Measurements from ENCODE around the gene IL36B. TPM values are rescaled to one million over a fixed set of nuclear protein-coding genes. Genes with fewer than 3 reads are reported as not detected.

Gene IL36B
- total RNA-seq, 1 experiment from 2014 or later, result not detected

DNA sequence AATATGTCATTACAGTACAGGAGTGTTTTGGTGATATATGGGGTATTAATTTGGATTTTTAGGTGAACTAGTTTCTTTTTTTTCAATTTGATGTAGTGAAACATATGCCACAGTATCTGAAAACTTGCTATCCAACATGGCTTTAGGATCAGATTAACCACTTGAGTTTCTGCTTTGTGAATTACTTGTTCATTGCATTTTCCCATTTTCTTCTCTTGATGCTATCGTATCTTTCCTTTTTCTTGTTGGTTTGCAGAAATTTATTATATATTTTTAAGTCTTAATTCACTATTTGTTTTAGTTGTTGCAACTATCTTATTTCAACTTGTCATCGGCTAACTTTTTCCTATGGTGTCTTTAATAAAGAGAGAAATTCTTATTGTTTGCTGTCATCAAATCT lies 38.6 kb downstream of the IL36B start:
- TF ChIP-seq, protein P1, sequence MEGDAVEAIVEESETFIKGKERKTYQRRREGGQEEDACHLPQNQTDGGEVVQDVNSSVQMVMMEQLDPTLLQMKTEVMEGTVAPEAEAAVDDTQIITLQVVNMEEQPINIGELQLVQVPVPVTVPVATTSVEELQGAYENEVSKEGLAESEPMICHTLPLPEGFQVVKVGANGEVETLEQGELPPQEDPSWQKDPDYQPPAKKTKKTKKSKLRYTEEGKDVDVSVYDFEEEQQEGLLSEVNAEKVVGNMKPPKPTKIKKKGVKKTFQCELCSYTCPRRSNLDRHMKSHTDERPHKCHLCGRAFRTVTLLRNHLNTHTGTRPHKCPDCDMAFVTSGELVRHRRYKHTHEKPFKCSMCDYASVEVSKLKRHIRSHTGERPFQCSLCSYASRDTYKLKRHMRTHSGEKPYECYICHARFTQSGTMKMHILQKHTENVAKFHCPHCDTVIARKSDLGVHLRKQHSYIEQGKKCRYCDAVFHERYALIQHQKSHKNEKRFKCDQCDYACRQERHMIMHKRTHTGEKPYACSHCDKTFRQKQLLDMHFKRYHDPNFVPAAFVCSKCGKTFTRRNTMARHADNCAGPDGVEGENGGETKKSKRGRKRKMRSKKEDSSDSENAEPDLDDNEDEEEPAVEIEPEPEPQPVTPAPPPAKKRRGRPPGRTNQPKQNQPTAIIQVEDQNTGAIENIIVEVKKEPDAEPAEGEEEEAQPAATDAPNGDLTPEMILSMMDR (IDR thresholded peaks at IDR 0.05; ENCODE audit: unreplicated experiment), result no peak
- CTCF ChIA-PET, result no interaction called here
- Mint-ChIP-seq H3K4me3 (ENCODE audit: low read depth, unreplicated experiment) (no peak overlapping the region), H3K9me3 (ENCODE audit: low read depth, unreplicated experiment) (peaks cover 7% of the 10 kb centered on the region), H3K4me1 (ENCODE audit: low read depth, unreplicated experiment) (peaks cover 6% of the 10 kb centered on the region), H3K27me3 (ENCODE audit: unreplicated experiment) (peaks cover 14% of the 10 kb centered on the region), H3K36me3 (ENCODE audit: insufficient read depth, unreplicated experiment) (peaks cover 4% of the 10 kb centered on the region), H3K27ac (ENCODE audit: unreplicated experiment) (no peak overlapping the region)
- no TSS peak for BruUV-seq (replicated peaks)
- intact Hi-C loops (cut with micrococcal nuclease; ENCODE audit: unreplicated experiment), result no loop called here
- DNase-seq, result no peak

DNA sequence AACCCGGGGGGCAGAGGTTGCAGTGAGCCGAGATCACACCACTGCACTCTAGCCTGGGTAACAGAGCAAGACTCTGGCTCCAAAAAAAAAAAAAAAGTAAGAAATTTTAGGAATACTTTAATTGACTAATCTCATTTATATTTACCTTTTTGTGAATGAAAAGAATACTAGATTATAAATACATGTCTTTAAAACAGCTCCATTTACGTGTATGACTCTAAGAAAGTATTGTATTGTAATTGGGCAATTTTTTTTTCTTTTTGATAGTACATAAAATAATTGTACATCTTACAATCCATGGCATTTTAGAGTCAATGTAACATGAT lies 39.4 kb downstream of the IL36B start:
- Mint-ChIP-seq H3K4me3 (ENCODE audit: low read depth, unreplicated experiment) (no peak overlapping the region), H3K36me3 (ENCODE audit: insufficient read depth, unreplicated experiment) (peaks cover 4% of the 10 kb centered on the region), H3K27me3 (ENCODE audit: unreplicated experiment) (peaks cover 7% of the 10 kb centered on the region), H3K4me1 (ENCODE audit: low read depth, unreplicated experiment) (peaks cover 6% of the 10 kb centered on the region), H3K27ac (ENCODE audit: unreplicated experiment) (peak overlapping the region; percentile 78), H3K9me3 (ENCODE audit: low read depth, unreplicated experiment) (peaks cover under 1% of the 10 kb centered on the region)
- TF ChIP-seq, protein P1 (IDR thresholded peaks at IDR 0.05; ENCODE audit: unreplicated experiment), result no peak
- DNase-seq, result no peak
- no TSS peak for BruUV-seq (replicated peaks)
- intact Hi-C loops (cut with micrococcal nuclease; ENCODE audit: unreplicated experiment), result no loop called here
- CTCF ChIA-PET, result no interaction called here

DNA sequence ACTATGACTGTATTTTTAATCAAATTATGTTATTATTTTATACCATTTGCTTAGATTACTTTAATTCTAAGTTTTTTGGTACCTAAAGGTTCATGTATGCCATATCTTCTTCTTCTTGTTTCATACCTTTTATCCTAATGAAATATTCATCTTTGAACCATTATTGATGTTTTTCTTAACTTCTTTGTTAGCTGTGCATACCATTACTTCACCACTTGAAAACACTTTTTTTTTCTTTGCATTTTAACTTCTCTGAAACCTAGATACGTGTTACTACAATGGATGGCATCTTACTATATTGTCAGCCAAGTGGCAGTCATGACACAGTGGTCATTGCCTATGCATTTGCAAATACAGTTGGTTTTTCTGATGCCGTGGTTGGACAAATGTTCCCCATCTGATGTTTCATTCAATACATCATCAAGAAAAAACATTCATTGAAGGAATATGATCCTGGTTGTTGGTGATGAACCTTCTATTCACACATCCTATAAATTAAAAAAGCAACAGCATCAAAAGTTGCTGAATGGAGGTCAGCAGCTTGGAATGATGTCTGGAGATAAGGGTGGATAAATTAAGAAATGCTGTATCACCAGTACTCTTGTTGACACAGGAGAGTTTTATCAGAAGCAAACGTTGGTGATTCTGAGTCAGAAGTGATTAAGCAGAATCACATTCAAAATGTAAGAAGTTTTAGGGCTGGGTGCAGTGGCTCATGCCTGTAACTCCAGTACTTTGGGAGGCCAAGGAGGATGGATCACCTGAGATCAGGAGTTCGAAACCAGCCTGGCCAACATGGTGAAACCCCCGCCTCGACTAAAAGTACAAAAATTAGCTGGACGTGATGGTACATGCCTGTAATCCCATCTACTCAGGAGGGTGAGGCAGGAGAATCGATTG lies 40.0 kb downstream of the IL36B start:
- TF ChIP-seq, protein P1 (IDR thresholded peaks at IDR 0.05; ENCODE audit: unreplicated experiment), result no peak
- H3K9me3 Mint-ChIP-seq (ENCODE audit: low read depth, unreplicated experiment), result no peaks in the 10 kb centered on the region
- H3K27me3 Mint-ChIP-seq (ENCODE audit: unreplicated experiment), result peaks cover under 1% of the 10 kb centered on the region
- CTCF ChIA-PET, result no interaction called here
- no peak overlapping the region for H3K4me3 Mint-ChIP-seq (ENCODE audit: low read depth, unreplicated experiment)
- BruUV-seq (replicated peaks), result no TSS peak
- H3K27ac Mint-ChIP-seq (ENCODE audit: unreplicated experiment), result peak overlapping the region; percentile 78
- peaks cover 6% of the 10 kb centered on the region for H3K4me1 Mint-ChIP-seq (ENCODE audit: low read depth, unreplicated experiment)
- peak; percentile 14 for DNase-seq
- H3K36me3 Mint-ChIP-seq (ENCODE audit: insufficient read depth, unreplicated experiment), result peaks cover 4% of the 10 kb centered on the region
- intact Hi-C loops (cut with micrococcal nuclease; ENCODE audit: unreplicated experiment), result no loop called here

DNA sequence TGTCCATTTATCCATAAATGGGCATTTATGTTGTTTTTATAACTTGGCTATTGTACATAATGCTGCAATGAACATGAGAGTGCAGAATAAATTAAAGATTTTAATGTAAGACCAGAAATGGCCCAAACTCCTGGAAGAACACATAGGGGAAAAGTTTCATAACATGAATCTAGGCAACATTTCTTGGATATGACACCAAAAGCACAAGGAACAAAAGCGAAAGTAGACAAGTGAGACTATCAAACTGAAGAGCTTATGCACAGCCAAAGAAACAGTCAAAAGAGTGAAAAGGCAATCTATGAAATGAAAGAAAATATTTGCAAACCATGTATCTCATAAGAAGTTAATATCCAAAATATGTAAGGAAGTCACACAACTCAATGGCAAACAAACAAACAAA lies 41.6 kb downstream of the IL36B start:
- H3K27ac Mint-ChIP-seq (ENCODE audit: unreplicated experiment), result no peak overlapping the region
- DNase-seq, result no peak
- BruUV-seq (replicated peaks), result no TSS peak
- peaks cover 6% of the 10 kb centered on the region for H3K4me1 Mint-ChIP-seq (ENCODE audit: low read depth, unreplicated experiment)
- CTCF ChIA-PET, result no interaction called here
- H3K4me3 Mint-ChIP-seq (ENCODE audit: low read depth, unreplicated experiment), result no peak overlapping the region
- H3K9me3 Mint-ChIP-seq (ENCODE audit: low read depth, unreplicated experiment), result no peaks in the 10 kb centered on the region
- no peaks in the 10 kb centered on the region for H3K27me3 Mint-ChIP-seq (ENCODE audit: unreplicated experiment)
- intact Hi-C loops (cut with micrococcal nuclease; ENCODE audit: unreplicated experiment), result no loop called here
- TF ChIP-seq, protein P1 (IDR thresholded peaks at IDR 0.05; ENCODE audit: unreplicated experiment), result no peak
- H3K36me3 Mint-ChIP-seq (ENCODE audit: insufficient read depth, unreplicated experiment), result peaks cover 4% of the 10 kb centered on the region
